Ramos (cell line): ENCODE data around the gene VILL.

Experiments used
- in situ Hi-C: fragments of 300-500 bp; cut with MboI; formaldehyde crosslinking; loops from one replicate; pipeline ENCODE4 v1.14.3; 2022; ENCODE audit warnings: low sequenced_read_pairs; ENCODE audit not compliant: unreplicated experiment

Gene VILL

DNA sequence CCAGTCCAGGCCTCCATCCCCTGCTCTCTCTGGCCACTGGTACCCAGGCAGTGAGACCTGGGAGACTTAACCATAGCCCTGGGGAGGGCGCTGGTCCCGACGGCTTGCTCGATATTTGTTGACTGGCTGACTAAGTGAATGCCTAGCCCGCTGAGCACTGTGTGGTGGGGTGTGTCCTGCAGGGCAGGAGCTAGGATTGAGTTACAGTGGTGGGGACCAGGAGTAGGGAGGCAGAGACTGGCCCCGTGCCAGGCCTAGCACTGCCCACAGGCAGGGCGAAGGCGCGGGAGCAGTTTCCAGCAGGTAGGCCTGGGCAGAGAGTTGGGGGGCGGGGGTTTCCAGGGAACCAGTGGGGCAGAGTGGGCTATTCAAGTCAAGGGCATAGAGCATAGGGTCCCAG, at the start of gene VILL:
TSS of gene VILL (plus strand) at position 260 of the 400 bp plus-strand sequence. CDS start 2,887 bp downstream, outside the sequence.
- in situ Hi-C loops: no loop called here

DNA sequence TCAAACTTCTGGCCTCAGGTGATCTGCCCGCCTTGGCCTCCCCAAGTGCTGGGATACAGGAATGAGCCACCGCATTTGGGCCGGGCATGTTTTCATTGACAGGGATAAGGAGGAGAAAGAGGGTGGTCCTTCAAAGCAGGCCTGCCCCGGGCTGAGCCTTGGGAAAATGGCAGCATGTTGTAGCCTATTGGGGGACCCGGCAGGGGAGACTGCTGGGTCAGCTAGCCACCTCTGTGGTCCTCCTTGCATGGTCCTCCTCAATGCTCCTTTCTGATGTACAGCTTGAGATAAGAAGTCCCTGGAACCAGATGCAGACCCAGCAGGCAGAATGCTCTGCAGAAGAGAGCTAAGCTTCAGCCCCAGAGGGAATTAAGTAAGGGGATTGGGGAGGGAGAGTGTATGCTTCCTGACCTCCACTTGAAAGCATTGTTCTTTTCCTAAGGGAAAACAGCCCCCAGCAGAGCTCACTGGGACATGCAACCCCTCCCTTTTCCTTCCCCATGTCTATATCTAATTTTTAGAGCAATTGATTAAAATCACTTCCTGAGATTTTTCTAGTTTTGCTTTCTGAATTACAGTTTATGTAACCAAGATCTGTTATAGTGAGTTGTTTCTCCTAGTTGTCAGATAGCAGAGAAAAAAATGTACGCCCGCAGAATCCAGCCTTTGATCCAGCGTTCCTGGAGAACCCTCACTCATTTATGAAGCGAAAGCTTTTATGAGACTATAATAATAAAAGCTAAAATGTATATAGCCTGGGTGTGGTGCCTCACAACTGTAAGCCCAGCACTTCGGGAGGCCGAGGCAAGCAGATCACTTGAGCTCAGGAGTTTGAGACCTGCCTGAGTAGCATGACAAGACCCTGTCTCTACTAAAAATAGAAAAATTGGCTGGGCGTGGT, 48.7 kb upstream of the VILL start:
- in situ Hi-C loops: no loop called here

DNA sequence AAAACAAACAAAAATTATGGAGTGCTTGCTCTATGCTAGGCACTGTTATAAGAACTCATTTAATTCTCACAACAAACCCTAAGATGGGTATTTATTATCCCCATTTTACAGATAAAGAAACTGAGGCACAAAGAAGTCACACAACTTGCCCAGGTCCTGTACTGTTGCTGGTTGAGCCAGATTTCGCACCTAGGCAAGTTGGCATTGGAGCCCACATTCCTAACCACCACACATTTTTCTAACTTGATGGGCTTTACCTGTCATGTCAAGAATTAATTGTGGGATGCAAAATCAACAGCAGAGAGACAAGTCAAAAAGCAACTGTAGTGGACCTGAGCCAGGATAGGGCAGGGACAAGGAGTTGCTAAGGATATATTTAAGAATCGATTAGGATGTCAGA, 47.9 kb upstream of the VILL start:
- in situ Hi-C loops: no loop called here

DNA sequence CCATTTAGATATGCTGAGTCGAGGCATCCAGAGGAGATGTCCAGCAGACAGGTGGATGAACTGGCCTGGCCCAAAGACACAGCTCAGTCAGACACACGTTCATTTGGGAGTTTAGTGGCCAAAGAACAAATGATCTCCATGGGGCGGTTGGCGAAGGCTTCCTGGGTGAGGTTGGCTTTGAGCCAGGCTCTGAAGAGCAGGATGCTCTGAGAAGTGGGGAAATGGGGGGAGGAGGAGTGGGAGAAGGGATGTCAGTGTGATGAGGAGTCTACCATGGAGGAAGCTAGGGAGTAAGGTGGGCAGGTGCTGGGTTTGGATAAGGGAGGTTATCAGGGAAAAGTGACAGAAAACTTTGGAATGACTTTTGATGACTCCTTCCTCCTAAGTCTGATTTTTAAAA, 47.5 kb upstream of the VILL start:
- in situ Hi-C loops: no loop called here

DNA sequence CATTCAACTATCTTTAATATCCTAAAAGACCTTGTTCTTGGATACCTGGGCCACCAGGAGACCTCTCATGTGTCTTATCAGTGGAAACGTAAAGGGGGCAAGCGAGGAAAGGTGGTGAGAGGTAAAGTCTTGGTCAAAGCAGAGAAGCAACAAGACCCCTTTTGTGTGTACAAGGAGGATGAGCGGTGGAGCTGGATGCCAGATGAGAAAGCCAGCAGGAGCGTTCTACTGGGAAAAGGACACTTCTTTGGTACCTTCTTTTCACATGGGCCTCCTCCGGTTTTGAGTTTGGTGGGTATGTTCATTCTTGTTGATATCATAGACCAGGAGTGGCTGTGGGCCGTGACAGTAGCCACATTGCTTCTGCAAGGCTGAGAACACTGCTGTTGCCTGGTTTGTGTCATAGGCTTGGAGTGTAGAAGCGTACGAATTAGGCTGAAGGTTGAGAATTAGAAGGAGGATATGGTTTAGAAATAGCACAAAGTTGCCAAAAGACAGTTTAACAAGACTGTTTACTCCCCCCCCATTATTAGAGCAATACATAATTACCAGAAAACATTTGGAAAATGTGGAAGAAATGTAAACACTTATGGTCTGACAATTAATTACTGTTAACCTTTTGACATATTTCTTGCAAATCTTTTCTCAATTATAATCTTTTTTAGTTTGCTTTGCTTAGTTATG, 46.8 kb upstream of the VILL start:
- in situ Hi-C loops: no loop called here

DNA sequence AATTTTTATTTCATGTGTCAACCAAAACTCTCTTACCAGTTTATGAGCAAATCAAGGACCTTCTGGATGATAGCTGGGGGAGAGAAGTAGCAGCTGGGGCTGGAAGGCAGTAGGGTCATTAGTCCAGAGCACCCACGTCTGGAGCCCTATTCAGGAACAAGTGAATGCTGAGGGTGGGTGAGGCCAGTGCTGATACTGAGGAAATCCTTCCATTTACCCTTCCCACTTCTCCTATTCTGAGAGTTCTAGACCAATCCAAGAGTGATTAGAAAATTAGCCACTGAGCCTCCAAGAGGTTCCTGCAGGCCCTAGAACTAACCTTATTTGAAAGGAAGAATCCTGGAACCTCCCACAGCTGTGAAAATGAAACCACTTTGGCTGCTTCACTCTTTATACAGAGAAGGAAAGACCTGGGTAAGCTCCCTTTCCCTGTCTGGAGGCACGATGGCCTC, 46.2 kb upstream of the VILL start:
- in situ Hi-C loops: no loop called here

DNA sequence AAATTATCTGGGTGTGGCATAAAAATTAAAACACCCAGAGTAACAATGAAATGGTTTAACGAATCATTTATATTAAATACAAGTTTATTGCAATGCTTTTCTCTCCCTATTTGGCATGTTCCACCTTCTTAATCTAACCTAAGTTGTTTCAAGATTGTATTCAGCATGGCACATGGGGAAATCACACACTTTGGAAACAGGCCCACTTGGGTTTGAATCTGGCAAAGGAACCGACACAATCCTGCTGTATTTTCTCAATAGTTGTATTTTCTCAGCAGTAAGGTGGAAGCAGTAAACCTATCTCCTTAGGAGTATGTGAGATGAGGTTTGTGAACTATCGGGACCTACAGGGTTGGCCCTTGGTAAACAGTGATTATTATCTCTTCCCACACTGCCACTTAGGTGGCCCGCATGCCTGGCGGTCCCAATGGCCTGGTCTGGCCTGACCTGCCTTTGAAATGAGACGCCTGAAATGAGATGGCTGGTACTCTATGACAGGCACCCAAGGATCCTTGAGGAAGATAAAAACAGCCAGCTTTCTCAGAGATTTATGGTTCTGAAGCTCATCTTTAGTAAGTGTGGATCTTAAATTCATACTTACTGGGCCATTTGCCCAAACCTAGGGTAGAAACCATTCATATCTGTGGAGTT, 45.3 kb upstream of the VILL start:
- in situ Hi-C loops: no loop called here

DNA sequence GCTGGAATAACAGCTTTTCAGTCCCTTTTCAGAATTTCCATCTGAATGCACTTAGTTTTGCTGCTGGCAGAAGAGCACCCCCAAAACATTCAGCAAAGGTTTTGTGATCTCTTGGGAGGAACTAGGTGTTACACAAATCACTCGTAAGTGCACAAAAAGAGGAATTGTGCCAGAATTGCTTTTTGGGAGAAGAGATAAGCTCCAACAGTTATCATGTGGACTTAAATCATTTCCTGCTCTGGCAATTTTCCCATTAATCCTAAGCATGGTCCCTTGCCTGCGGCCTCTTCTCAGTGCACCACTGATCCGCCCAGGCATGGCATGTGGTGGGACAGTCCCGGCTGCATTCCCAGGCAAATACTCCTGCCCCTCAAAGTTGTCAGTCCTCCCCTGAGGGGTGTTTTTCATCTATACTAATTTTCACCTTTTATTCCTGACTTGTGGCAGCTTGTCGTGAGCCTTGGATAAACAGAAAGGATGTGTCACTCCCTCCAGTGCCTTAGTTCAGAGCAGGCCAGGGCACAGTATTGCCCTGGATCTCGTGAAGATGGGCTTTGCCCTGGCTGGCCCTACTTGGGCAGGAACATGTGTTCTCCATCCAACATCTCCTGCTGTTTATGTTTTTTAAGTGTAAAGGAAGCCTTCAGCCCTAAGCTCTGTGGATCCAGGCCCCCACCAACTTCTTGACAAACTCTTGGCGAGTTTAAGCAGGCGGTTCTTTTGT, 44.6 kb upstream of the VILL start:
- in situ Hi-C loops: no loop called here

DNA sequence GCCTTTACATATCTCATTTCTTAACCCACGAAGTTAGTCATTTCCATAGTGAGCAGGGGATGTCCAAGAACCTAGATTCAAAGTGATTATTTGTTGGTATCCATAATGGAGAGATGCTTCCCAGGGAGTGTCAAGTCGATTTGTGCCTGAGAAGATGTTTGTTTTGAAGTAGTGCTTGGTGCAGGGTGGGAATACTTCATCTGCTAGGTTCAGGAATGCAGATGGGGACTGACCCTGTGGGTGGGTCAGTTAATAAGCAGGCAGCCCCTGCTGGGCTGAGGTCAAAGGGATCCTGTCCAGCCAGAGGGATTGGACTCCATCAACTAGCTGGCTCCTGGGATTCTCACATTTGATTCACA, 44.1 kb upstream of the VILL start:
- in situ Hi-C loops: no loop called here

DNA sequence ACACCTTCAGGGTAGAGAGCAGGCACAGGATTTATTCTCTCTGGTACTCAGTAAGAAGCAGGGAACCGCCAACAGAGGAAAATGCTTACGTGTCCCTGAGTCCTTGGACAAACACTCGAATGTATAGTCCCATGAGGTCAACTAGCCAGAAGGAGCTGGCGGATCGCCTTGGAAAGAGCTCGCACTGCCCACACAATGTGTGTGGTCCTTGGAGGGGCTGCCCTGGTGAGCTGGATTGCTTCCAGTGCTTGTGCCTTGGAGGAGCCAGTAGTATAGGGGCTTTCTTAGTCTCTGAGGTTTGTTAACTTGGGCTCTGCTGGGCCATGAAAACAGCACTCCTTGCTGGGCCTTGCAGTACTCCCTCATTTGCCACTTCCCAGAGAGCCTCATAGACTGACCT, 40.7 kb upstream of the VILL start:
- in situ Hi-C loops: no loop called here

DNA sequence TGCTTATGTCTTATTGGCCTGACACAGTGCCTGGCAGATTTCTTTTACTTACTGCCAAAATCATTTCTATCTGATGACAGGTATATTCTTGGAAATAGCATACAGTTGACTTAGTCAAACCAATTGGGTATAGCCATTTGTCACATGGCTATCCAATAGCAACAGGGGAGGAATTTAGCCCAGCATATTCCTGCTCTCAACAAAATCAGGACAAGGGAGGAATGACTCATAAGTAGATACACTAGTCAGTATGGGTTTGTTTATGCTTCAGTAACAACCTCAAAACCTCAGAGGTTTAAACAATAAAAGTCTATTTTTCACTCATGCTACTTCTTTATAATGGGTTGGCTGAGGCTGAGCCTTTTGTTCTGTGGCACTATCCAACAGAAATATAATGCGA, 38.0 kb upstream of the VILL start:
- in situ Hi-C loops: no loop called here

DNA sequence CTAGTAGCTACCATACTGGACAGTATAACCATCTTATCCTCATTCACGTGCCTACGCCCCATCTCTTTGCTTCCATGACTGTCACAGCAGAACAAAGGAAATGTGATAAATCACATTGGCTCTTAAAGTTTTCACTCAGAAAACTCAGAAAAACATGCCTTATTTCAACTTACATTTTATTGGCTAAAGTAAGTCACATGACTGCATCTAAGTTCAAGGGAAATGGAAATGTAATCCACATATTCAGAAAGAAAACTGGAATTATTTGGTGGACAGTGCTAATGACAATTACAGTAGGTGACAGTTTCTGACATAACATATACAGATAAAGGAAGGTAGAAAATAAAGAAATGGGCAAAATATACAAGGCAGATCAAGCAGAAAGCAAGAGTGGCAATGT, 37.4 kb upstream of the VILL start:
- in situ Hi-C loops: no loop called here

DNA sequence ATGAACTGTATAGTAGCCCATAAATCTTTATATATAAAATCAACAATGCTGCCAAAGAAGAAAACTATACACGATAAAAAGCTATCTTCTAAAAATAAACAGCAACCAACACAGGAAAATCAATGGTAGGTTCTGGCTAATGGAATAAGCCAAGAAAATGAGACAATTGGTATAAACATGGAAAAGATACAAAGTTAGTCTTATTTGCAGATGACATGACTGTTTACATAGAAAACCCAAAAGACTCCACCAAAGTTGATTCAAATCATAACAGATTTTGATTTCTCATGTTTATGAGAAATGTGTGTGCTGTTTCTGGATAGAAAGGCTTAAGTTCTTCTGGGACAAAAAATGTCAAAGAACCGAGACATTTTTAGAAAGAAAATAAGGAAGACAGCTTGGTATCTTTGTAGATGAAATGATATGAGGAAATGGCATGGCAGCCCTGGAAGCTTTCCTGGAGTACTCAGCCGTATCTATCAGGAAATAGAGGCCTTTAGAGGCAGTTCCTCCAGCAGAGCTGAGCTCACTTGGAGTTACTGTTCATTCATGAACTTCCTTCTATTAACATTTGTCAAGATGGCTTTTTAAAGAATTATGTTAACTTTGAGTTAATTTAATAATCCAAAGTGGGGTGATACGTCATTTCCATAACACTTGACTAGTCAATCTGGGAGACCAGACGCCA, 36.7 kb upstream of the VILL start:
- in situ Hi-C loops: no loop called here

DNA sequence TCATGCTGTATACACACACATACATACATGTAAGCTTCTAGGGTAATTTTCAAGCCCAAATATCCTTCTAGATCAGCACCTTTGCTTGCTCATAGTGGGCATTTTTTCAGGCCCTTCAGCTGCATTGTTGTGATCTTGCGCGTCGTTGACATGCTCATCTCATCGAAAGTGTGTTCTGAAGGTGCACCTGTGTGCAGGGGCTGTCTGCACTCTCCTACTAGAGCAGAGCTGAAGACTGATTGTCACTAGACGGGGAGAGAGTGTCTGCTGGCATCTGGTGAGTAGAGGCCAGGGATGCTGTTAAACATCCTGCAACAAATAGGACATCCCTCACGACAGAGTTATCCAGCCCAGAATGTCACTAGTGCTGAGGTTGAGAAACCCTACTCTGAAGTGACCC, 35.7 kb upstream of the VILL start:
- in situ Hi-C loops: no loop called here

DNA sequence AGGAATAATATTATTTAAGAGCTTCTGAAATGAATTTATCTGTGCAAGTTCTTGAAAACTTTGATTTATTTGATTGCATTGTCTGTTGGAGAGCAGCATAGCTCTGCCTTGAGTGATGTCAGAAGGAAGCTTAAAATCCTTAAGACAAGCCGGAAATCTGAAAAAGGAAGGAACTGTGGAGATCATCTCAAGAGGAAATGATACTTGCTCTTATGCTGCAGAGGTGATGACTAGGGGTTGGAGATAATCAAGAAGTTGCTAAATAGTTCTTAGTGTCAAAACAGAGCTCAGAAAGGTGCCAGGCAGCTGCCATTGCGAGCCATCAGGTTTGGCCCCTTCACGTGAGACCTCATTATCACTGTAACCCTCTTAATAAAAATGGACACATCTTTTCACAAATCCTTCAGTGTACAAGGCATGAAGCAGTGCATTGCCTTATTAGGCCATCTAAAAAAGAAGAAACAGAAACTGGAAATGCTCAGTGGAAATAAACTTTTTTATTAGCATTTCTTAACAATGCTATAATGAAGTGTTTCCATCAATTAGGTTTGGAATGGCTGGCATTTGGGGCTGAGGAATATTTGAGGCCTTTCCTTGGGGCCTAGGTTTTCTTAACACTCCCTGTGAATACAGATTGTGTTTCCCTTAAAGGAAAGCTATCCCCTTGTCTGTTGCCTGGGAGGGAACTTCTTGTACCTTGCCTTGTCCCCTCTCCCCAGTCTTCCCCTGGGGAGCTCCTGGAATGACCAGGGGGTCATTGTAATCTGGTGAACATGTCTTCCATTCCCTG, 34.5 kb upstream of the VILL start:
- in situ Hi-C loops: no loop called here

DNA sequence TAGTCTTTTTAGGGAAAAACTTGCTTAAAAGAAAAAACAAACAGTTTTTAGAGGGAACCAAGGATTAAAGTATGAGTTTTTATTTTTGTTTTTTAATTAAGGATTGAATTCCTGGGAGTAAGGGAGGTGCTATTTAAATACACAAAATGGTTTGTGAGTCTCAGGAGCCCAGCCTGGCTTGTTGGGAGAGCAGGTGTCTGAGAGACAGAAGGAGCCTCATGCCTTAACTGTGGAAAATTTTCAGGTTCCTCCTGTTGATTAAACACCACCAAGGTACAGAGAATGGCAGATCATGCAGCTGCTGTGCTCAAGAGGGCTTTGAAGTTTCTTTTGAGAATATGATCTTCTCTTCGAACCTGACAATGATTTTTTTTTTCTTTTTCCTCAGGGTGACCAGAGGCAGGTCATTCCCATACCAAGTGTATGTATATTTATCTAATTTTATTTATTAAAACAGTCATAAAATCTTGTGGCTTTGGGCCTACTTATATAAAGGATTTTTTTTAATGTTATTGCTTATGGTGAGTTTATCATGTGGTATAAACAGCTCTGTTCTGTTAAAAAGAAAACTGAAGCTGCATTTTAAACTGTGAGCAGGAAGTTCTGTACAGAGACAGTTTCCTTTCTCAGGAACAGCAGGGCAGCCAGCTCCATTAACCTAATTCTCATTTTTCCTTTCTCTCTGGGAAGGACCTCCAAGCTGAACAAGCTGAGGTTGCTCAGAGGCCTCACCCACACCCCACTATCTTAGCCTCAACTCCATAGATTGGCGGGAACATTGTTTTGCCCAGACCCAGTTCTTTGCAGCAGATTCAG, 33.7 kb upstream of the VILL start:
- in situ Hi-C loops: no loop called here

DNA sequence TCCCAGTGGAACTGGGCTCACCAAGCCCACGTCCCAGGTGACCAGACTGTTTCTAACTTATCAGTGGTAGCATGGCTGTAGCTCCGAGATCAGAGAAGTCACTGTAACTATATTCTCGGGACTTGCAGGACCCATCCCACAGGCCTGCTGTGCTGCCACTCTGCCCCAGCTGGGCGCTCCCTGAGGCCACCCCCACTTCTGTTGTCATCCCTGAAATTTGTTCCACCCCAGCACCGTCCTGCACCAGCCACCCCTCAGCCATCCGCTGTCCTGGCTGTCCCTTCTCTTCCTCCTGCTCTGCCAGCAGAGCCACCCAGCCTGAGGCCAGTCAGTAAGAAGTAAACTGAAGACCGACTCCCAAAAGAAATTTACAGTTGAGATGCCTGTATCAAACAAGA, 33.0 kb upstream of the VILL start:
- in situ Hi-C loops: no loop called here
